HG03460 (cell line): ENCODE measurements around the gene HEPACAM2.

Source experiments
- ATAC-seq: cut with Tn5 transposase; IDR thresholded peaks from one replicate; pipeline ENCODE4 v1.9.1; 2021; ENCODE audit not compliant: unreplicated experiment

Gene HEPACAM2

DNA sequence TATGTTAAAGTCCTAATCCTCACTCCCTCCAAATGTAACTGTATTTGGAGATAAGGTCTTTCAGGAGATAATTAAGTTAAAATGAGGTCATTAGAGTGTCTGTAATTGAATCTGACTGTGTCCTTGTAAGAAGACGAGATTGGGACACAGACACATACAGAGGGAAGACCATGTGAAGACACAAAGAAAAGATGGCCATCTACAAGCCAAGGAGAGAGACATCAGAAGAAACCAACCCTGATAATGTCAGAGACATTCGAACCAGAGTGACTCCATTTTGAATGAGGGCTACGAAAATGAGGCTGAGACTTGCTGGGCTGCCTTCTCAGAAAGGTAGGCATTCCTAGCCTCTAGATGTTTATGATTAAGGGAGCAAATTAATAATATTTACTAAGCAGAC is 77.5 kb downstream of the HEPACAM2 start:
- ATAC-seq, result no peak

DNA sequence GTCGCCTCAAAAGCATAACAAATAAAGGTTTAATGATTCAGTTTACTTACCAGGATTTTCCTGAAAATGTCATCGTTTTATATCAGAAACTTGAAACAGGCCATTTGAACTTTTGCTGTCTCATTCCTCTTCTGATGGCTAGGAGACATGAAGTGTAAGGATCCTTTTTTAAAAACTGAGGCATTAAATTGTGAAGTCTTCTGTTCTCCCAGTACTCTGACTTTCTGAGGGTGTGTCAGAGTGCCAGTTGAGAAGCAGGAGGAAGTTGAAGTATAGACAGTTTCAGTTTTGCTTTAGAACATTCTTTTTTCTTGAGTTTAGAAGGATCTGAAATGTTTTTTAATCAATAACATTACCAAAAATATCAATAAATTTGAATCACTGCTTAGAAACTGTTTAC is 78.1 kb downstream of the HEPACAM2 start, which contains the start of gene SAMD9L:
TSS of gene SAMD9L (minus strand) at position 242 of the 400 bp plus-strand sequence. CDS start 12,414 bp downstream, outside the sequence.
- peak; percentile 69 for ATAC-seq

DNA sequence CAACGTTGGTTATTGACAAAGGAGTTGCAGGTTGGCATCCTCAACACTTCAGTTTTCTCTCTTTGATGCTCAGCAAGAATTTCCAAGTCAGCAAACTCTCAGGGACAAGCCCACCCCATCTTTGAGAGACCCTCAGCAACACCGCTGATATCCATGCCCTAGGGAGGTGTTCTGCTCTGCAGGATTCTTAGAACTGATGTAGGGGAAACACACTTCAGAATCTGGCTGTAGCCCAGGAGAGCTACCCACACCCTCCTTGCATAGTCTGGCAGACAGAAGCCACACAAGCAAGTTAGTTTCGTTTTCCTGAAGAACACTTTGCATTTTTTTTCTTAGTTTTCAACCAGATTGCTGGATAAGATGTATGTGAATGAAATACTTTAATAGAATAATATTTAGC is 78.9 kb downstream of the HEPACAM2 start:
- ATAC-seq, result peak; percentile 81

DNA sequence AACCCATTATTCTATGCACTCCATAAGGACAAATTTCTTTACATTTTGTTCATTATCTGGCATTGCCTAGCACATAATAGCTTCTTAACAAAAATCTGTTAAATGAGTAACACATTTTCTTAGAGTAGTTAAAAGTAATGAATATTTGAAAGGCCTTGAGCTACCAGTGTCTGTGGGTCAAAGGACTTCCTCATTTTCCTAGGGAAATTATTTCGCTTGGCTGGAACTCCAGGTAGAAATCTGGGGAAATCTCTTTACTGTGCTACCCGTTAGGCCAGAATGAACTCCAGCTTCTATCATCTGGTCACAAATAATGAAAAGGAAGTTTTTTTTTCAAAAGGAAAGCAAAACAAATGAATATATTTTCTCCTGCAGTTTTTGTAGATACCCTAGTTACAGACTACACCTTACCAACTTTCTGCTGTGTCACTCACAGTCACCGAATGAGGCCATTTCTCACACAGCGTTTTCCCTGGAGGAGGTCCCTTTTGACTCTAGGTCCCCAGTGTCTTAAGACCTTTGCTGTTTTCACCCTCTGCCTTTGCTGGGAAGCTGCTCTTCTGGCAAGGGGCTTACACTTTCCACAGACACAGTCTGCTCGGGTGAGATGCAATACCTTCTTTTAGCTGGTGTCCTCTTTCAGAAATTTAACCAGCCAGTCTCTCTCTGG is 79.7 kb downstream of the HEPACAM2 start:
- ATAC-seq, result no peak

DNA sequence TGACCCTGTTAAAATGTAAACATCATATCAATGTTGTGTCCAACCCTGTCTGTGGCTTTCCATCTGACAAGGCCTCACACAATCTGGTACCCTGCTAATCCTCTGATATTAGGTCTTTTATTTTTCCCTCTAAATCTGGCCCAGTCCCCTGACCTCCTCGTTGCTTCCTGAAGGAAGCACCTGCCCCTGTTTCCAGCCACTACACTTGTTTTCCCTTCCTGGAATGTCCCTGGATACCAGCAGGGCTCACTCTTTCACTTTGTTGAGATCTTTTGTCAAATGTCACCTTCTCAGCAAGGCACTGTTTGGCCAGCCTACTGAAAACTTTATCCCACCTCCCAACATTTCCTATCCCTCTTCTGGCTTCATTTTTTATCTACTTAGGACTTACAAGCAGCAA is 80.2 kb downstream of the HEPACAM2 start:
- no peak for ATAC-seq

DNA sequence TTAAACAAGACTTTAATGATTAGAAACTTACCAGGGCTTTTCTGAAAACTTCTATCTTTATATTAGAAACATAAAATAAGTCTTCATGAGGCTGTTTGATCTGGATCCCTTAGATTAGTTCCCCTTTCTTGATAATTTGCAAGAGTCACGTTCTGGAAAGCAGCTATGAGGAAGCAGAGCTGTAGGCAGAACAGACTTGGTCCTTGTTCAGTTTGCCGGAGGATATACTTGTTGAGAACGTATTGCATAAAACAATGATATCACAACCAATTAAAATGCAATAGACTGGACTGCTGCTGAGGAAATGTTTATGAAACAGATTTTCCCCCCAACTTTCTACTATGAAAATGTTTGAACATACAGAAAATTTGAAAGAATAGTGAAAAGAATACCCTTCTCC is 80.9 kb downstream of the HEPACAM2 start:
- ATAC-seq, result no peak

DNA sequence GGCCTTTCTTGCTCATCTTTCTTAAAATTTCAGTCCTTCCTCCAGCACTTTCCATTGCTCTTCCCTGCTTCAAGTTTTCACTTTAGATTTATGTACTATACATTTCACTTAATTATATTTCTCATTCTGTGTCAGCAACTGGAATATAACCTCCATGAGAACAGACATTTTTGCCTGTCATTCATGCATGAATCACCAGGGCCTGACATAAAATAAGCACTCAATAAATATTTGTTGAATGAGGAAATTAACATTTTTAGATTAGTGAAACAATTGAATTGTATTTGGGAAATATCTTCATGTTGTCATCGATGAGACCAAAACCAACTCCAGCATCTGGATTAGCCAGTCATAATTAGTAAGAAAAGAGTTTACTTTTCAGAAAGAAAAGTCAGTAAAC is 84.1 kb downstream of the HEPACAM2 start:
- ATAC-seq, result no peak

DNA sequence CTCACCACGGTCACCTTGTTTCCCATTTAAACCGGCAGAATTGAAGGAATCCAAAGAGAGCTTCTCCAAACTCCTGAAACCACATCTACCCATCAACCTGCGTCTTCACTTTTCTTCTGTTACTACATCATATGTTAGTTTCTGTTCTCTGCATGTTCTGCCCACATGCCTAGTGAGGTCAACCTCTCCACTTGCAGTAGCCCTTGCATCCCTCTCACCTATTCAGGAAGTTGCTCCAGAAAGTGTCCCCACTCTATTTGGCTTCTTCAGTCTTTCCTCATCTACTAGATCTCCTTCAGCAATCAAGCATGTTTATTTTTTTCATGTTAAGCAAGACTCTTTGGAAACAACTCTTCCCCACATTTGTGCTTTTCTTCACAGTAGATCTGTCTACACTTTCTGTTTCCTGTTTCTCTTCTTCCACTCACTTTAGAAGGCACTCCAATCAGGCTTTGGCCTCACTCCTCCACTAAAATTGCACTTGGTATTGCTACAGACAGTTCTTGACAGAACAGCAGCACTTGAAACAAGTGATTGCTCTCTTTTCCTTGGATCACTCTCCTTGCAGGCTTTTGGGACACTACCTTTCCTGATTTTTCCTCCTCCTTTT is 85.6 kb downstream of the HEPACAM2 start:
- no peak for ATAC-seq

DNA sequence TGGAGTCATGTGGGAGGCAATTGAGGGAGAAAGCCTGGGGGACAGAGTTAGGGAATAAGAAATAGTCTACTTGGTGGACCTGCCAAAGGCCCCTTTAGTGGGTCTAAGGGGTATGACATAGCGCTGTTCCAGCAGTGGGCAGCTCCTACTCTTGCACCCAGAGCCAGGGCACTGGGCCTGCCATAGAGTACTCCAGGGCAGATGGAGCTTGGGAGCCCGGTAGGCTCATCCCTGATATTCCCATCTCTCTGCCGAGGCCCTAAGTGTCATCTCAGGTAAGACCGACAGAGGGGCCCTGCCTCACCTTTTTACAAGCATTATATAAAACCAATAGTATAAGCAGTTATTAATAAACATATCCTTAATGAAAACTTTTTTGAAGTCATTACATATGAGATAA is 87.7 kb downstream of the HEPACAM2 start:
- no peak for ATAC-seq
